Measurements from ENCODE around the gene HS2ST1.
"Not testable (repeated sequence)": the region's sequence is repeated elsewhere in the genome, so short reads cannot be mapped to it uniquely, and the experiment has no call there.

Gene HS2ST1

GRCh38 chr1:86975993-86976550 lies 61.6 kb downstream of the HS2ST1 start:
- DNase-seq, result no peak

- DNase-seq, result no peak
These were observed 62.2 kb downstream of the HS2ST1 start for GRCh38 chr1:86976664-86977063.

- no peak for DNase-seq
These were observed 67.2 kb downstream of the HS2ST1 start for GRCh38 chr1:86981482-86982213.

GRCh38 chr1:86983677-86984076 lies 69.2 kb downstream of the HS2ST1 start:
- not testable (repeated sequence) for DNase-seq

- no peak for DNase-seq
These were observed 73.0 kb downstream of the HS2ST1 start for GRCh38 chr1:86987446-86987845.

GRCh38 chr1:86988835-86989234 lies 74.4 kb downstream of the HS2ST1 start:
- DNase-seq, result no peak

GRCh38 chr1:86989690-86990089 lies 75.3 kb downstream of the HS2ST1 start:
- not testable (repeated sequence) for DNase-seq

- peak; percentile 41 for DNase-seq
These were observed 76.4 kb downstream of the HS2ST1 start for GRCh38 chr1:86990826-86991225.

GRCh38 chr1:86991549-86992186 lies 77.2 kb downstream of the HS2ST1 start:
- peak; percentile 75 for DNase-seq

- DNase-seq, result no peak
These were observed 78.4 kb downstream of the HS2ST1 start for GRCh38 chr1:86992861-86993260.

GRCh38 chr1:86993269-86993985 lies 79.0 kb downstream of the HS2ST1 start:
- peak; percentile 67 for DNase-seq

GRCh38 chr1:86994061-86994460 lies 79.6 kb downstream of the HS2ST1 start:
- DNase-seq, result no peak

GRCh38 chr1:86997538-86997937 lies 83.1 kb downstream of the HS2ST1 start:
- DNase-seq, result peak; percentile 50

- DNase-seq, result no peak
These were observed 83.8 kb downstream of the HS2ST1 start for GRCh38 chr1:86998280-86998679.

GRCh38 chr1:86998727-86999126 lies 84.3 kb downstream of the HS2ST1 start:
- DNase-seq, result no peak

- DNase-seq, result no peak
These were observed 86.0 kb downstream of the HS2ST1 start for GRCh38 chr1:87000460-87000859.

- DNase-seq, result peak; percentile 39
These were observed 90.4 kb downstream of the HS2ST1 start for GRCh38 chr1:87004857-87005256.

- no peak for DNase-seq
These were observed 92.9 kb downstream of the HS2ST1 start for GRCh38 chr1:87007323-87007722.

GRCh38 chr1:87013385-87013784 lies 99.0 kb downstream of the HS2ST1 start:
- DNase-seq, result peak; percentile 32

GRCh38 chr1:87017998-87018672 lies 103.7 kb downstream of the HS2ST1 start:
- DNase-seq, result no peak

GRCh38 chr1:87023326-87023725 lies 108.9 kb downstream of the HS2ST1 start:
- peak; percentile 44 for DNase-seq

GRCh38 chr1:87024936-87025540 lies 110.6 kb downstream of the HS2ST1 start:
- DNase-seq, result peak; percentile 78

GRCh38 chr1:87027561-87027960 lies 113.1 kb downstream of the HS2ST1 start:
- not testable (repeated sequence) for DNase-seq

All from OCI-M1 (cell line).